Keratinocyte (primary cell): ENCODE results near the gene CTCF.

Source experiments
- CTCF ChIP-seq, 3 experiments: IDR thresholded peaks in 1 of 3; conservative IDR thresholded peaks in 1 of 3; optimal IDR thresholded peaks in 1 of 3; 2 replicates in 2 of 3; 3 replicates in 1 of 3; pipeline versions ENCODE3 to v1.5.1; 2011; ENCODE audit warnings: low read length in 3 of 3, mild to moderate bottlenecking in 3 of 3, moderate library complexity in 2 of 3, control low read depth in 1 of 3, inconsistent platforms in 1 of 3; ENCODE audit not compliant: insufficient read depth in 2 of 3; ENCODE audit errors: extremely low read depth in 1 of 3
- EZH2 ChIP-seq: IDR thresholded peaks from one replicate; pipeline ENCODE4 v1.6.1; 2012; ENCODE audit warnings: inconsistent platforms, mild to moderate bottlenecking, low read length, moderate library complexity

GRCh38 chr16:67547423-67548264 lies 14.7 kb upstream of the CTCF start:
- TF ChIP-seq CTCF (optimal IDR thresholded peaks at IDR 0.05 in 1 of 3, IDR thresholded peaks at IDR 0.05 in 1 of 3, conservative IDR thresholded peaks at IDR 0.05 in 1 of 3; ENCODE audit: extremely low read depth in 1 of 3, insufficient read depth in 2 of 3, low read length in 3 of 3) (no peak), EZH2 (no peak)
